ENCODE measurements around the gene C3orf18.

DNA sequence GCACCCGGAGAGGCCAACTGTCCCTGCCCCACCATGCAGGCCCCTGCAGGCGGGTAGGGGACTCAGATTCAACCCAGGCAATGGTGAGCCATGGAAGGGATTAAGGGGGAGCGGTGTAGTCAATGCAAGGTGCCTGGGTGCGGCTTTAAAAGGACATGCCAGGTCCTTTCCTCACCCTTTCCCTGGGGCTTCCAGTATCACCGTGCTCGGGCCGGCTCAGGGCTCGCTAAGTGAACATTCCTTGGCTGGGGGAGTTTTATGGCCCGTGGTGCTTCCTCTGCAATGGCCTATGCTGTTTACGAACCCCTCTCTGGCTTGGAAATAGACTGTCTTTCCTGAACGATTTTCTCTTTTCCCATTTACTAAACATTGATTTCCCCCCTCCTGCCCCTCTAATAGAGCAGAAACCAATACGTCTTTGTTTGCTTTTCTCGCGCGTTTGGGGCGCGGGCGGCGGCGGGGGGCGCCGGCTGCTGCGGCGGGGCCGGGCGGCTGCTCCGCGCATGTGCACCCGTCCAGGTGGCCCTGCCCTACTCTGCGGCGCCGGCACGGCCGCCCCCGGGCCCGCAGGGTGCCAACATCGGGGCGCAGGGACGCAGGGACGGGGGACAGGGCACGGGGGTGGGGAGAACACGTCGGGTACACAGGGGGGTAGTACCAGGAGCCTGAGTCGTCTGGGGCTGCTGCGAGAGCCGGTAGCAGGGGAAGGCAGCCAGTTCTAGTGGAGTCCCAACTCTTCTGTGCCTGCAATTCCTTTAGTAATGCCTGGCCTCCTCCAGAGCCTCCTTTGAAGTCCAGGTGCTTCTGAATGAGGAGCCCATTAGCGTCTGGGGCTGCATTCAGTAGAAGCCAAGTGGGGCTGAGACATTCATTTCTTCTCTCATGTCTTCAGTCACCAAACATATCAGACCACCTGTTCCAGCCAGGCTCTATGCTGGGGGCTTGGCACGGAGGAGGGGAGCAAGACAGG is 37.3 kb downstream of the C3orf18 start:
- no peak for TF ChIP-seq POLR2A (IDR thresholded peaks at IDR 0.05)
- TF ChIP-seq, protein P1, sequence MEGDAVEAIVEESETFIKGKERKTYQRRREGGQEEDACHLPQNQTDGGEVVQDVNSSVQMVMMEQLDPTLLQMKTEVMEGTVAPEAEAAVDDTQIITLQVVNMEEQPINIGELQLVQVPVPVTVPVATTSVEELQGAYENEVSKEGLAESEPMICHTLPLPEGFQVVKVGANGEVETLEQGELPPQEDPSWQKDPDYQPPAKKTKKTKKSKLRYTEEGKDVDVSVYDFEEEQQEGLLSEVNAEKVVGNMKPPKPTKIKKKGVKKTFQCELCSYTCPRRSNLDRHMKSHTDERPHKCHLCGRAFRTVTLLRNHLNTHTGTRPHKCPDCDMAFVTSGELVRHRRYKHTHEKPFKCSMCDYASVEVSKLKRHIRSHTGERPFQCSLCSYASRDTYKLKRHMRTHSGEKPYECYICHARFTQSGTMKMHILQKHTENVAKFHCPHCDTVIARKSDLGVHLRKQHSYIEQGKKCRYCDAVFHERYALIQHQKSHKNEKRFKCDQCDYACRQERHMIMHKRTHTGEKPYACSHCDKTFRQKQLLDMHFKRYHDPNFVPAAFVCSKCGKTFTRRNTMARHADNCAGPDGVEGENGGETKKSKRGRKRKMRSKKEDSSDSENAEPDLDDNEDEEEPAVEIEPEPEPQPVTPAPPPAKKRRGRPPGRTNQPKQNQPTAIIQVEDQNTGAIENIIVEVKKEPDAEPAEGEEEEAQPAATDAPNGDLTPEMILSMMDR (IDR thresholded peaks at IDR 0.05): no peak
- TF ChIP-seq POLR2AphosphoS5 (IDR thresholded peaks at IDR 0.05; ENCODE audit: insufficient read depth in 1 of 2, low read depth in 1 of 2): no peak

Data from vagina (tissue), 2 donors.